Measurements from ENCODE around the gene RFWD3.

GRCh38 chr16:74667255-74667700 is 601 bp upstream of the RFWD3 start:
- TF ChIP-seq, protein P1, sequence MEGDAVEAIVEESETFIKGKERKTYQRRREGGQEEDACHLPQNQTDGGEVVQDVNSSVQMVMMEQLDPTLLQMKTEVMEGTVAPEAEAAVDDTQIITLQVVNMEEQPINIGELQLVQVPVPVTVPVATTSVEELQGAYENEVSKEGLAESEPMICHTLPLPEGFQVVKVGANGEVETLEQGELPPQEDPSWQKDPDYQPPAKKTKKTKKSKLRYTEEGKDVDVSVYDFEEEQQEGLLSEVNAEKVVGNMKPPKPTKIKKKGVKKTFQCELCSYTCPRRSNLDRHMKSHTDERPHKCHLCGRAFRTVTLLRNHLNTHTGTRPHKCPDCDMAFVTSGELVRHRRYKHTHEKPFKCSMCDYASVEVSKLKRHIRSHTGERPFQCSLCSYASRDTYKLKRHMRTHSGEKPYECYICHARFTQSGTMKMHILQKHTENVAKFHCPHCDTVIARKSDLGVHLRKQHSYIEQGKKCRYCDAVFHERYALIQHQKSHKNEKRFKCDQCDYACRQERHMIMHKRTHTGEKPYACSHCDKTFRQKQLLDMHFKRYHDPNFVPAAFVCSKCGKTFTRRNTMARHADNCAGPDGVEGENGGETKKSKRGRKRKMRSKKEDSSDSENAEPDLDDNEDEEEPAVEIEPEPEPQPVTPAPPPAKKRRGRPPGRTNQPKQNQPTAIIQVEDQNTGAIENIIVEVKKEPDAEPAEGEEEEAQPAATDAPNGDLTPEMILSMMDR (IDR thresholded peaks at IDR 0.05; ENCODE audit: poor library complexity), result no peak
- TF ChIP-seq EZH2 (IDR thresholded peaks at IDR 0.05; ENCODE audit: borderline replicate concordance), result no peak
